BJ (cell line): ENCODE measurements around the gene ZNF385B. TPM values are rescaled to one million over a fixed set of nuclear protein-coding genes. Genes with fewer than 3 reads are reported as not detected.

Experiments
- CTCF ChIA-PET: fragments of 350-600 bp; formaldehyde crosslinking; extraction: SDS; loops from one replicate; lab custom pipeline; 2021; ENCODE audit warnings: antibody characterized with exemption, inconsistent platforms; lab: Yijun Ruan, JAX
- POLR2A ChIA-PET: fragments of 300-600 bp; sonication (Branson Sonifier 250); formaldehyde crosslinking; extraction: SDS; loops from one replicate; lab custom pipeline; 2021; ENCODE audit warnings: antibody characterized with exemption; lab: Charles Lee
- DNase-seq: peaks from one replicate; pipeline ENCODE4 v3.0.0-alpha.2; 2011; ENCODE audit warnings: low read depth
- H3K27me3 ChIP-seq: 2 replicates; pipeline ENCODE4 v1.6.0; 2011; ENCODE audit warnings: low read length; ENCODE audit not compliant: control insufficient read depth, insufficient read depth
- H3K36me3 ChIP-seq: 2 replicates; pipeline ENCODE4 v1.5.1; 2011; ENCODE audit warnings: low read length; ENCODE audit not compliant: control insufficient read depth, insufficient read depth
- H3K4me3 ChIP-seq: 2 replicates; pipeline ENCODE4 v1.5.1; 2011; ENCODE audit warnings: low read depth, mild to moderate bottlenecking, control low read depth, low read length
- CTCF ChIP-seq: IDR thresholded peaks from 2 replicates; pipeline ENCODE4 v1.5.1; 2011; ENCODE audit warnings: low read depth, mild to moderate bottlenecking, control low read depth, inconsistent platforms, low read length, moderate library complexity; ENCODE audit not compliant: insufficient read depth
- polyA plus RNA-seq: library from polyadenylated mRNA; depleted of rRNA; stranded (reverse); fragments of >200 nt; gene quantifications from 2 replicates; pipeline ENCODE4 v1.2.3, GENCODE V29; 2011

The ZNF385B gene
- polyA plus RNA-seq, 1 experiment = 0.22 TPM

- no peak for TF ChIP-seq CTCF
- DNase-seq = no peak
These were observed 235.2 kb downstream of the ZNF385B start for GRCh38 chr2:179626261-179626660.

GRCh38 chr2:179622635-179623300, 238.6 kb downstream of the ZNF385B start:
- no peak for TF ChIP-seq CTCF
- H3K4me3 ChIP-seq = no peak overlapping the region
- no peaks in the 10 kb centered on the region for H3K36me3 ChIP-seq
- ChIA-PET CTCF (interaction anchor here (0.6 kb wide), 1 partner anchor 67 kb away, joined by 3 read pairs; no protein-coding TSS in a partner anchor), POLR2A (no interaction called here)
- no peak for DNase-seq
- H3K27me3 ChIP-seq = no peaks in the 10 kb centered on the region

More at GRCh38 chr2:179626261-179626660, 235.2 kb downstream of the ZNF385B start:
- ChIA-PET POLR2A (no interaction called here), CTCF (no interaction called here)
- Histone ChIP-seq H3K4me3 (no peak overlapping the region), H3K27me3 (no peaks in the 10 kb centered on the region), H3K36me3 (no peaks in the 10 kb centered on the region)

DNA sequence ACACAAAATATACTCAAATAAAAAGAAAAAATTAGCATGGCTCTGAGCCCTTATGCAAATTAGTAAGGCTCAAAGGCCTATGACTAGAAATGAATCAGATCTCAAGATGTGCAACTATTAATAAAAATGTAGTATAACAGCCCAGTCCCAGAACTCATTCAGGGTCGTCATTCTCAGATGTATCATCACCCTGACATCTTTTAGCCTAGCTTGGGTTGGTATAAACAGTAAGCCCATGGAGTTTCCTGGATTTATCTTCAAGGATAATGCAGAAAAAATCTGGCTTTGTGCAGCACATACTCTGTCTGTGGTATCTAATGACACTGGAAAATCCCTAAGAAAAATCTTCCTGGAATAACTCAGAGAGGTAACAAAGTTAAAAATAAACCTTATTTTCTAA, 239.3 kb downstream of the ZNF385B start:
- no peaks in the 10 kb centered on the region for H3K36me3 ChIP-seq
- no peak for DNase-seq
- ChIA-PET POLR2A (no interaction called here), CTCF (interaction anchor here (1.7 kb wide), 1 partner anchor 21 kb away, joined by 5 read pairs; no protein-coding TSS in a partner anchor)
- TF ChIP-seq CTCF = no peak
- no peaks in the 10 kb centered on the region for H3K27me3 ChIP-seq
- no peak overlapping the region for H3K4me3 ChIP-seq

DNA sequence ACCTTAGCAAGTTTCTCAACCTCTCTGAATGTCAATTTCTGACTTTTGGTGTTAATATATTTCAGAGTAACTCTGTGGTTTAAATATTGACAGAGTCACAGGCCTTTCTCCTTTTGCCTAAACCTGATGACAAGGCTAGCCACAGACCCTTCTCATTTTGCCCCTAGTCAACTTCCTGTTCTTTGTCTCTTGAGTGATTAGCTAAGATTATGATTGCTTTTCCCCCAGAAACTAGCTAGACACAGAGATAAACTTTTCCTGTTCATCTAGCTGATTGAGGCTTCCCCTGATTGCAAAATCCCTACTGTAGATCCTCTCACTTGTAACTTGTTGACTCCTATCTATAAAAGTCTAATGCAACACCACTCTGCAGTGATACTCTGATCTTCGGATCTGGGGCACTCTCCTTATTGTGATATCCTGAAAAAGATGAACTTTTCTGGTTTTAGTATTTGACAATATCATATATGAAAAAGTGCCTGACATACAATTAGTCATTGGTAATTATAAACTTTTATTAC, 241.4 kb downstream of the ZNF385B start:
- CTCF ChIA-PET = interaction anchor here (0.6 to 1.8 kb wide), 2 partner anchors 10 to 11 kb away, joined by 3 to 4 read pairs; no protein-coding TSS in a partner anchor

More for the DNA sequence above, 241.4 kb downstream of the ZNF385B start:
- H3K27me3 ChIP-seq = no peaks in the 10 kb centered on the region
- DNase-seq = no peak
- TF ChIP-seq CTCF = no peak
- H3K36me3 ChIP-seq = no peaks in the 10 kb centered on the region
- no peak overlapping the region for H3K4me3 ChIP-seq
- POLR2A ChIA-PET = no interaction called here
